Motor neuron (in vitro differentiated cells): ENCODE measurements around the gene CARMIL1. TPM values are rescaled to one million over a fixed set of nuclear protein-coding genes. Genes with fewer than 3 reads are reported as not detected.
"Not testable (repeated sequence)": the region's sequence is repeated elsewhere in the genome, so short reads cannot be mapped to it uniquely, and the experiment has no call there.

Experiments used
- ATAC-seq, 8 experiments: fragments of 200-7000 bp; cut with Tn5 transposase; replicated peaks in 6 of 8; 2 replicates each; pipeline ENCODE4 v1.8.0; 2021; ENCODE audit warnings: mild to moderate bottlenecking in 8 of 8, moderate library complexity in 8 of 8
- H3K27ac ChIP-seq, 2 donors: fragments of 250-450 bp; sonication (Bioruptor Pico); 2 replicates each; pipeline ENCODE4 v1.9.0; 2021; ENCODE audit warnings: antibody characterized with exemption in 2 of 2, mild to moderate bottlenecking in 2 of 2, moderate library complexity in 1 of 2
- H3K4me1 ChIP-seq, 2 donors: fragments of 250-450 bp; sonication (Bioruptor Pico); replicated peaks in 1 of 2; 2 replicates each; pipeline ENCODE4 v1.6.1; 2021; ENCODE audit warnings: antibody characterized with exemption in 2 of 2, mild to moderate bottlenecking in 2 of 2, moderate library complexity in 1 of 2
- H3K4me3 ChIP-seq, 5 donors: fragments of 250-450 bp; sonication (Bioruptor Pico); 2 replicates each; pipeline ENCODE4 v1.9.0; 2021; ENCODE audit warnings: antibody characterized with exemption in 5 of 5, mild to moderate bottlenecking in 5 of 5, moderate library complexity in 4 of 5
- WGBS, 10 experiments: fragments of 450-650 bp; shearing (Covaris generic); methylation state at CpG; one replicate each; pipeline ENCODE4 v1.0.0; 2022; 5-methylcytosine and 5-hydroxymethylcytosine counted together
- in situ Hi-C, 9 experiments: fragments of 400-800 bp; cut with MboI; loops; one replicate each; pipeline ENCODE4 v1.15.0; 2021; ENCODE audit warnings: low sequenced_read_pairs in 9 of 9, low pct_unique_long_range_greater_than_20kb in 2 of 9; ENCODE audit not compliant: unreplicated experiment in 9 of 9
- total RNA-seq, 8 experiments: library from RNA; unstranded; fragments of 300-600 nt; gene quantifications; 2 replicates each; pipeline versions ENCODE4 v1.2.3 to v1.2.4, GENCODE V29; 2022

CARMIL1 gene
- total RNA-seq, 8 experiments from 2014 or later, result 1.7 to 52.5 (median 6.4) TPM

GRCh38 chr6:25370178-25371036 lies 91.2 kb downstream of the CARMIL1 start:
- in situ Hi-C loops, result no loop called here
- ATAC-seq, result no peak
- H3K4me1 ChIP-seq, result peaks cover 0 to 4% of the 10 kb centered on the region in 2 donors
- WGBS, 10 experiments, result 40 to 97% (median 80%) methylated on average over 1 to 7 of the region's 10 CpGs
- no peak overlapping the region for H3K4me3 ChIP-seq
- no peak overlapping the region for H3K27ac ChIP-seq

GRCh38 chr6:25371037-25371347 lies 91.8 kb downstream of the CARMIL1 start:
- Histone ChIP-seq H3K4me3 (no peak overlapping the region), H3K27ac (no peak overlapping the region), H3K4me1 (peaks cover 0 to 4% of the 10 kb centered on the region in 2 donors)
- in situ Hi-C loops, result no loop called here
- WGBS, 10 experiments, result 80 to 100% (median 88%) methylated on average over 1 to 2 of the region's 2 CpGs; no CpG with 5 or more reads in 3 of the 10 experiments
- no peak for ATAC-seq

GRCh38 chr6:25375125-25375524 lies 96.0 kb downstream of the CARMIL1 start:
- ATAC-seq, result no peak
- no peaks in the 10 kb centered on the region for H3K4me1 ChIP-seq
- no peak overlapping the region for H3K27ac ChIP-seq
- 78 to 100% (median 100%) methylated on average over 1 of the region's 1 CpG; no CpG with 5 or more reads in 4 of the 10 experiments for WGBS, 10 experiments
- H3K4me3 ChIP-seq, result no peak overlapping the region
- in situ Hi-C loops, result no loop called here

GRCh38 chr6:25377664-25378063 lies 98.5 kb downstream of the CARMIL1 start:
- no peak overlapping the region for H3K27ac ChIP-seq
- no peak overlapping the region for H3K4me3 ChIP-seq
- 100% methylated on average over 1 of the region's 1 CpG; no CpG with 5 or more reads in 9 of the 10 experiments for WGBS, 10 experiments
- H3K4me1 ChIP-seq, result no peaks in the 10 kb centered on the region
- no peak for ATAC-seq
- in situ Hi-C loops, result no loop called here

- Histone ChIP-seq H3K27ac (no peak overlapping the region), H3K4me1 (no peaks in the 10 kb centered on the region), H3K4me3 (no peak overlapping the region)
- ATAC-seq, result no peak
- 0 to 100% (median 62%) methylated on average over 1 of the region's 1 CpG; no CpG with 5 or more reads in 4 of the 10 experiments for WGBS, 10 experiments
- in situ Hi-C loops, result no loop called here
Observed at GRCh38 chr6:25381077-25381476, 101.9 kb downstream of the CARMIL1 start.

GRCh38 chr6:25382476-25382875 lies 103.3 kb downstream of the CARMIL1 start:
- WGBS, 10 experiments, result 57 to 100% (median 93%) methylated on average over 1 to 7 of the region's 8 CpGs; no CpG with 5 or more reads in 5 of the 10 experiments
- H3K4me3 ChIP-seq, ATAC-seq, H3K4me1 ChIP-seq, H3K27ac ChIP-seq, in situ Hi-C loops: not testable (repeated sequence)

GRCh38 chr6:25384234-25384633 lies 105.1 kb downstream of the CARMIL1 start:
- ATAC-seq, result no peak
- Histone ChIP-seq H3K4me3 (no peak overlapping the region), H3K4me1 (no peaks in the 10 kb centered on the region), H3K27ac (no peak overlapping the region)
- WGBS, 10 experiments, result 60 to 96% (median 90%) methylated on average over 1 to 6 of the region's 7 CpGs; no CpG with 5 or more reads in 3 of the 10 experiments
- in situ Hi-C loops, result no loop called here

GRCh38 chr6:25384967-25385366 lies 105.8 kb downstream of the CARMIL1 start:
- in situ Hi-C loops, result no loop called here
- no peak overlapping the region for H3K4me3 ChIP-seq
- no peak for ATAC-seq
- no peak overlapping the region for H3K27ac ChIP-seq
- WGBS, 10 experiments, result 76 to 100% (median 83%) methylated on average over 1 to 5 of the region's 5 CpGs
- H3K4me1 ChIP-seq, result no peaks in the 10 kb centered on the region

- Histone ChIP-seq H3K4me3 (no peak overlapping the region), H3K27ac (no peak overlapping the region), H3K4me1 (no peaks in the 10 kb centered on the region)
- in situ Hi-C loops, result no loop called here
- no peak for ATAC-seq
- 47 to 88% (median 66%) methylated on average over 2 of the region's 2 CpGs; no CpG with 5 or more reads in 2 of the 10 experiments for WGBS, 10 experiments
Observed at GRCh38 chr6:25387483-25387882, 108.3 kb downstream of the CARMIL1 start.

GRCh38 chr6:25387911-25388310 lies 108.7 kb downstream of the CARMIL1 start:
- 40 to 89% (median 71%) methylated on average over 1 to 2 of the region's 2 CpGs for whole genome bisulfite sequencing, 10 experiments
- Histone ChIP-seq H3K4me1 (no peaks in the 10 kb centered on the region), H3K27ac (no peak overlapping the region), H3K4me3 (no peak overlapping the region)
- ATAC-seq, result no peak
- in situ Hi-C loops, result no loop called here

GRCh38 chr6:25388776-25389175 lies 109.6 kb downstream of the CARMIL1 start:
- Histone ChIP-seq H3K4me1 (no peaks in the 10 kb centered on the region), H3K4me3 (no peak overlapping the region), H3K27ac (no peak overlapping the region)
- ATAC-seq, result no peak
- in situ Hi-C loops, result no loop called here
- WGBS, 10 experiments, result 75 to 96% (median 86%) methylated on average over 2 to 3 of the region's 3 CpGs; no CpG with 5 or more reads in 4 of the 10 experiments

- H3K4me3 ChIP-seq, result no peak overlapping the region
- peak in 2 of 8 experiments; percentile 56 to 87 for ATAC-seq
- H3K27ac ChIP-seq, result no peak overlapping the region
- H3K4me1 ChIP-seq, result no peaks in the 10 kb centered on the region
- in situ Hi-C loops, result no loop called here
- 0 to 100% (median 83%) methylated on average over 1 to 2 of the region's 2 CpGs; no CpG with 5 or more reads in 3 of the 10 experiments for WGBS, 10 experiments
Observed at GRCh38 chr6:25389471-25389870, 110.3 kb downstream of the CARMIL1 start.

- no peak overlapping the region for H3K27ac ChIP-seq
- no peaks in the 10 kb centered on the region for H3K4me1 ChIP-seq
- 11 to 100% (median 87%) methylated on average over 1 to 2 of the region's 2 CpGs; no CpG with 5 or more reads in 2 of the 10 experiments for WGBS, 10 experiments
- ATAC-seq, result no peak
- in situ Hi-C loops, result no loop called here
- H3K4me3 ChIP-seq, result no peak overlapping the region
Observed at GRCh38 chr6:25392372-25392771, 113.2 kb downstream of the CARMIL1 start.

- WGBS, 10 experiments, result 67 to 100% (median 90%) methylated on average over 1 to 5 of the region's 5 CpGs; no CpG with 5 or more reads in 1 of the 10 experiments
- Histone ChIP-seq H3K4me1 (no peaks in the 10 kb centered on the region), H3K27ac (no peak overlapping the region), H3K4me3 (no peak overlapping the region)
- in situ Hi-C loops, result no loop called here
- ATAC-seq, result peak in 1 of 8 experiments; percentile 36
Observed at GRCh38 chr6:25395731-25396130, 116.6 kb downstream of the CARMIL1 start.
